GM19023 (cell line): Measurements from ENCODE around the gene METTL26.

Source experiments
- ATAC-seq: cut with Tn5 transposase; IDR thresholded peaks from one replicate; pipeline ENCODE4 v1.9.1; 2021; ENCODE audit warnings: mild to moderate bottlenecking, moderate library complexity; ENCODE audit not compliant: unreplicated experiment

METTL26 gene

GRCh38 chr16:660459-661183 is 24.5 kb upstream of the METTL26 start:
- ATAC-seq = no peak

GRCh38 chr16:660132-660458 is 24.0 kb upstream of the METTL26 start:
- no peak for ATAC-seq

- ATAC-seq = no peak
Measured at GRCh38 chr16:659618-660017, 23.5 kb upstream of the METTL26 start.

GRCh38 chr16:658679-659571 is 22.8 kb upstream of the METTL26 start:
- ATAC-seq = no peak

GRCh38 chr16:657487-657886 is 21.4 kb upstream of the METTL26 start:
- ATAC-seq = no peak

- ATAC-seq = no peak
Measured at GRCh38 chr16:654034-654433, 17.9 kb upstream of the METTL26 start.

- no peak for ATAC-seq
Measured at GRCh38 chr16:652454-653305, 16.6 kb upstream of the METTL26 start.

- ATAC-seq = no peak
Measured at GRCh38 chr16:651844-652243, 15.7 kb upstream of the METTL26 start.

- ATAC-seq = peak; percentile 13
Measured at GRCh38 chr16:649631-650030, 13.5 kb upstream of the METTL26 start.

GRCh38 chr16:648781-649589 is 12.9 kb upstream of the METTL26 start, which contains the start of gene WDR90:
WDR90 (plus strand) TSS chr16:649365; CDS start chr16:649417, 52 bp downstream.
- peak; percentile 83 for ATAC-seq

- ATAC-seq = no peak
Measured at GRCh38 chr16:648071-648780, 12.1 kb upstream of the METTL26 start.

- no peak for ATAC-seq
Measured at GRCh38 chr16:647173-647902, 11.2 kb upstream of the METTL26 start.

GRCh38 chr16:646679-647172 is 10.6 kb upstream of the METTL26 start:
- no peak for ATAC-seq

GRCh38 chr16:645852-646678 is 10.0 kb upstream of the METTL26 start:
- no peak for ATAC-seq

- ATAC-seq = no peak
Measured at GRCh38 chr16:644556-644955, 8.5 kb upstream of the METTL26 start.

GRCh38 chr16:643050-643368 is 6.9 kb upstream of the METTL26 start:
- ATAC-seq = no peak

- ATAC-seq = peak; percentile 43
Measured at GRCh38 chr16:642189-643049, 6.3 kb upstream of the METTL26 start.
